Lung (tissue), 12 donors: Measurements from ENCODE around the gene SH3PXD2B. TPM values are rescaled to one million over a fixed set of nuclear protein-coding genes. Genes with fewer than 3 reads are reported as not detected.
"Not testable (repeated sequence)": the region's sequence is repeated elsewhere in the genome, so short reads cannot be mapped to it uniquely, and the experiment has no call there.

ENCODE experiments used
- ATAC-seq: fragments of 200-7000 bp; cut with Tn5 transposase; one replicate; pipeline ENCODE4 v1.9.1; 2020; ENCODE audit warnings: moderate number of reproducible peaks; ENCODE audit not compliant: insufficient read depth, low FRiP score
- DNase-seq, 3 donors: peaks; one replicate each; pipeline ENCODE4 v3.0.0-alpha.2; 2013 to 2017
- H3K27ac ChIP-seq, 2 donors: one replicate each; pipeline ENCODE4 v1.5.1; 2013; ENCODE audit warnings: mild to moderate bottlenecking in 2 of 2, moderate library complexity in 2 of 2, control low read depth in 1 of 2, inconsistent platforms in 1 of 2, low read depth in 1 of 2, low read length in 1 of 2
- H3K27me3 ChIP-seq, 3 donors: one replicate each; pipeline ENCODE4 v1.5.1; 2013; ENCODE audit warnings: low read length in 2 of 3; ENCODE audit not compliant: control insufficient read depth in 3 of 3, insufficient read depth in 3 of 3
- H3K36me3 ChIP-seq, 4 donors: one replicate each; pipeline ENCODE4 v1.5.1; 2013; ENCODE audit warnings: low read length in 4 of 4, mild to moderate bottlenecking in 1 of 4, moderate library complexity in 1 of 4; ENCODE audit not compliant: control insufficient read depth in 4 of 4, insufficient read depth in 4 of 4
- H3K4me1 ChIP-seq, 5 donors: one replicate each; pipeline ENCODE4 v1.5.1; 2013; ENCODE audit warnings: low read length in 5 of 5, mild to moderate bottlenecking in 2 of 5, moderate library complexity in 1 of 5; ENCODE audit not compliant: control insufficient read depth in 5 of 5, insufficient read depth in 5 of 5
- H3K4me3 ChIP-seq: one replicate; pipeline ENCODE4 v1.5.1; 2013; ENCODE audit warnings: mild to moderate bottlenecking, control low read depth, moderate library complexity
- H3K9ac ChIP-seq, 2 donors: one replicate each; pipeline ENCODE4 v1.5.1; 2013; ENCODE audit warnings: low read length in 2 of 2, control low read depth in 1 of 2; ENCODE audit not compliant: insufficient read depth in 1 of 2
- H3K9me3 ChIP-seq, 4 donors: one replicate each; pipeline ENCODE4 v1.5.1; 2013; ENCODE audit warnings: low read length in 3 of 4, mild to moderate bottlenecking in 1 of 4, moderate library complexity in 1 of 4; ENCODE audit not compliant: control insufficient read depth in 4 of 4, insufficient read depth in 3 of 4
- WGBS, 2 donors: extraction: QIAGEN DNeasy Blood & Tissue Kit; methylation state at CpG; one replicate each; pipeline ENCODE4 v1.1.7; 2013; 5-methylcytosine and 5-hydroxymethylcytosine counted together
- polyA plus RNA-seq, 2 donors: library from polyadenylated mRNA; stranded (reverse); fragments of 200-250 nt; gene quantifications; one replicate each; pipeline ENCODE4 v1.2.1, GENCODE V29; 2013
- total RNA-seq, 2 donors: library from RNA; depleted of rRNA in 1 of 2; stranded (reverse); fragments of >200 nt in 1 of 2; gene quantifications; one replicate each; pipeline ENCODE4 v1.2.1, GENCODE V29; 2014 to 2021
- TF ChIP-seq, protein P1 (sequence below): IDR thresholded peaks from 2 replicates; pipeline ENCODE4 v1.5.1; 2012; ENCODE audit warnings: mild to moderate bottlenecking; ENCODE audit errors: control extremely low read depth, extremely low read depth
- donor health status: control.
- donor health status: control.
- donor health status: Bipolar disorder and iron deficiency.
- donor health status: healthy.
- donor health status: DM: yes; HTN: yes; CAD: no.

Gene SH3PXD2B
- total and polyA plus RNA-seq, 4 donors, result 8.0 to 56.0 (median 21.4) TPM

DNA sequence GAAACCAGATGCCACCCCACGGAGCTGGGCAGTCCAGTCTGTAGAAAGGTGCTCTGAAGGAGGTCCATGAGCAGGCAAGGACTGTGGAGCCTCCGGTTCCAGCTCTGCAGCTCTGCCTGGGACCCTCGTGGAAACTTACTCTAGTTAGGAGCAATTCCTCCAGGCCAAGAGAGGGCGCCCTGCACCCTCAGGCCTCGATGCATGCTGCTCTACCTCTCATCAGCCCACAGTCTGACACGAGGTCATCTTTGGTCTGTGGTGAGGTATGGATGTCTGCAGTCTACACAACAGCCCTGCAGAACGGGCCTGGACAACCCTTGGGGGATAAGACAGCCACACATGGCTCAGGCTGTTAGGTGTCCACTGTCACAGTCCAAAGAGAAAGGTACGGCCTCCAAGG, 120.1 kb downstream of the SH3PXD2B start:
- Histone ChIP-seq H3K9me3 (peaks cover 0 to 2% (median 0%) of the 10 kb centered on the region in 4 donors), H3K4me3 (no peak overlapping the region), H3K27me3 (no peaks in the 10 kb centered on the region), H3K27ac (no peak overlapping the region), H3K4me1 (no peaks in the 10 kb centered on the region), H3K36me3 (peaks cover 0 to 17% (median 9%) of the 10 kb centered on the region in 4 donors), H3K9ac (no peak overlapping the region)
- ATAC-seq (no peak), DNase-seq (no peak)
- TF ChIP-seq, protein P1, sequence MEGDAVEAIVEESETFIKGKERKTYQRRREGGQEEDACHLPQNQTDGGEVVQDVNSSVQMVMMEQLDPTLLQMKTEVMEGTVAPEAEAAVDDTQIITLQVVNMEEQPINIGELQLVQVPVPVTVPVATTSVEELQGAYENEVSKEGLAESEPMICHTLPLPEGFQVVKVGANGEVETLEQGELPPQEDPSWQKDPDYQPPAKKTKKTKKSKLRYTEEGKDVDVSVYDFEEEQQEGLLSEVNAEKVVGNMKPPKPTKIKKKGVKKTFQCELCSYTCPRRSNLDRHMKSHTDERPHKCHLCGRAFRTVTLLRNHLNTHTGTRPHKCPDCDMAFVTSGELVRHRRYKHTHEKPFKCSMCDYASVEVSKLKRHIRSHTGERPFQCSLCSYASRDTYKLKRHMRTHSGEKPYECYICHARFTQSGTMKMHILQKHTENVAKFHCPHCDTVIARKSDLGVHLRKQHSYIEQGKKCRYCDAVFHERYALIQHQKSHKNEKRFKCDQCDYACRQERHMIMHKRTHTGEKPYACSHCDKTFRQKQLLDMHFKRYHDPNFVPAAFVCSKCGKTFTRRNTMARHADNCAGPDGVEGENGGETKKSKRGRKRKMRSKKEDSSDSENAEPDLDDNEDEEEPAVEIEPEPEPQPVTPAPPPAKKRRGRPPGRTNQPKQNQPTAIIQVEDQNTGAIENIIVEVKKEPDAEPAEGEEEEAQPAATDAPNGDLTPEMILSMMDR, result no peak
- WGBS, 2 donors, result 85 to 86% methylated on average over 8 of the region's 8 CpGs

DNA sequence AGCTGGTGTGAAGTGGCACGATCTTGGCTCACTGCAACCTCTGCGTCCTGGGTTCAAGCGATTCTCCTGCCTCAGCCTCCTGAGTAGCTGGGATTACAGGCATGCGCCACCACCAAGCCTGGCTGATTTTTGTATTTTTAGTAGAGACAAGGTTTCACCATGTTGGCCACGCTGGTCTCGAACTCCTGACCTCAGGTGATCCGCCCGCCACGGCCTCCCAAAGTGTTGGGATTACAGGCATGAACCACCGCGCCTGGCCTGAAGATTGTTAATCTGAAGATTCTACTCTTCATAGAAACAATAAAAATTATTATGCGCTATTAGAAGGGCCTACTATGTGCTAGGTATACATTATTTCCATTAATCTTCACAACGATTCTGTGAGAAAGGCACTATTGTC, 127.4 kb downstream of the SH3PXD2B start:
- 95 to 98% methylated on average over 12 to 13 of the region's 13 CpGs for WGBS, 2 donors
- H3K4me1 ChIP-seq, H3K27ac ChIP-seq, H3K27me3 ChIP-seq, DNase-seq, ATAC-seq, H3K9ac ChIP-seq, H3K36me3 ChIP-seq, H3K9me3 ChIP-seq, H3K4me3 ChIP-seq: not testable (repeated sequence)

DNA sequence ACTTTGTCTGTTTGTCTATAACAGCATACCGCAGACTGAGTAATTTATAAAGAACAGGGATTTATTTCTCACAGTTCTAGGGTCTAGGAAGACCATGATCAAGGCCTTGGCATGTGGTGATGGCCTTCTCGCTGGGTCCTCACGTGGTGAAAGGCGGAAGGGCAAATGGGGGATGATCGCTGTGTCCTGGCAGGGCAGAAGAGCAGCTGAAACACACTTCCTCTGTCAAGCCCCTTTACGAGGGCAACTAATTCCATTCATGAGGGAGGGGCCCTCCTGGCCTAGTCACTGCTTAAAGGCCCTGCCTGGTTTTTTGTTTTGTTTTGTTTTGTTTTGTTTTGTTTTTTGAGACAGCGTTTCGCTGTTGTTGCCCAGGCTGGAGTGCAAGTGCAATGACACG, 128.9 kb downstream of the SH3PXD2B start:
- no peak for ATAC-seq
- Histone ChIP-seq H3K27ac (no peak overlapping the region), H3K9me3 (no peaks in the 10 kb centered on the region), H3K9ac (no peak overlapping the region), H3K4me1 (no peaks in the 10 kb centered on the region), H3K4me3 (no peak overlapping the region), H3K36me3 (no peaks in the 10 kb centered on the region), H3K27me3 (no peaks in the 10 kb centered on the region)
- WGBS, 2 donors, result 91 to 92% methylated on average over 9 of the region's 9 CpGs
- TF ChIP-seq, protein P1, result no peak
- no peak for DNase-seq

DNA sequence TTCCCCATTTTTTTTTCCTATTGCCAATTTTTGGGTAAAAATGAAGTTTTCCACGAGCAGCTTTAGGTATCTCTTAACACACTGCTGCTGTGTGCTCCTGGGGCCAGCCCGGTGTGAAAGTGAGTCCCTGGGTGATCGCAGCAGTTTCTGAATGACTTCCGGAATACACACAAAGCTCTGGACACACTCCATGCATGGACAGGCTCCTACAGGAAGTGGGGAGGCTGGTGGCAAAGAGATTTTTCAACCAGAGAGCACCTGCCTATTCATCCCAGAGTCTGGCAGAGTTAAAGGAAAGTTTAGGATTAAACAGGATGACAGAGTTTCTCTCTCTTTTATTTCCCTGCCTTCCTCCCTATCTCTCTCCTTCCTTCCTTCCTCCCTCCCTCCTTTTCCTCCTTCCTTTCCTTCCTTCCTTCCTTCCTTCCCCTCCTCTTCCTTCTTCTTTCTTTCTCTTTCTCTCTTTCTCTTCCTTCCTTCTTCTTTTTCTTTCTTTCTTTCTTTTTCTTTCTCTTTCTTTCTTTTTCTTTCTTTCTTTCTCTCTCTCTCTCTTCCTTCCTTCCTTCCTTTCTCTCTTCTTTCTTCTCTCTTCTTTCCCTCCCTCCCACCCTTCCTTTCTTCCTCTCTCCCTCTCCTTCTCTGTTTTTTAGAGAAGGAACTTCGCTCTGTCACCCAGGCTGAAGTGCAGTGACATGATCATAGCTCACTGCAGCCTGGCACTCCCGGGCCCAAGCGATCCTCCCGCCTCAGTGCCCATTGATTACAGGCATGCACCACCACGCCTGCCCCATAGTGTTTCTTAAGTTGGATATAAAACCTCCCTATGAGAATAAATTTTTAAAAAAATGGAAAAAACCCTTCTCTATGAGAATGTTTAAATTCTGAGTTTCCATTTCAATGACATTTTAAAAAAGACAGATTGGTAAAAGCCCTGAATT, 132.0 kb downstream of the SH3PXD2B start:
- H3K4me3 ChIP-seq, result no peak overlapping the region
- H3K27me3 ChIP-seq, result no peaks in the 10 kb centered on the region
- no peaks in the 10 kb centered on the region for H3K4me1 ChIP-seq
- WGBS, 2 donors, result 69 to 81% methylated on average over 9 of the region's 9 CpGs
- H3K9ac ChIP-seq, result no peak overlapping the region
- no peak for ATAC-seq
- H3K9me3 ChIP-seq, result no peaks in the 10 kb centered on the region
- no peaks in the 10 kb centered on the region for H3K36me3 ChIP-seq
- no peak overlapping the region for H3K27ac ChIP-seq
- no peak for DNase-seq
- TF ChIP-seq, protein P1, result no peak
